ENCODE data around the gene RNASE4.

RNASE4 gene

GRCh38 chr14:20706657-20707355 is 22.4 kb downstream of the RNASE4 start:
- no peak overlapping the region for H3K9ac ChIP-seq
- H3K27ac ChIP-seq, result no peak overlapping the region
- H2AFZ ChIP-seq, result no peak overlapping the region
- no peak overlapping the region for H3K4me2 ChIP-seq (ENCODE audit: low read length)
- peak overlapping the region; percentile 1 for H3K4me3 ChIP-seq (ENCODE audit: low read depth, low read length)
- no peaks in the 10 kb centered on the region for H3K27me3 ChIP-seq (ENCODE audit: control insufficient read depth, insufficient read depth, low read length)
- TF ChIP-seq, protein P1, sequence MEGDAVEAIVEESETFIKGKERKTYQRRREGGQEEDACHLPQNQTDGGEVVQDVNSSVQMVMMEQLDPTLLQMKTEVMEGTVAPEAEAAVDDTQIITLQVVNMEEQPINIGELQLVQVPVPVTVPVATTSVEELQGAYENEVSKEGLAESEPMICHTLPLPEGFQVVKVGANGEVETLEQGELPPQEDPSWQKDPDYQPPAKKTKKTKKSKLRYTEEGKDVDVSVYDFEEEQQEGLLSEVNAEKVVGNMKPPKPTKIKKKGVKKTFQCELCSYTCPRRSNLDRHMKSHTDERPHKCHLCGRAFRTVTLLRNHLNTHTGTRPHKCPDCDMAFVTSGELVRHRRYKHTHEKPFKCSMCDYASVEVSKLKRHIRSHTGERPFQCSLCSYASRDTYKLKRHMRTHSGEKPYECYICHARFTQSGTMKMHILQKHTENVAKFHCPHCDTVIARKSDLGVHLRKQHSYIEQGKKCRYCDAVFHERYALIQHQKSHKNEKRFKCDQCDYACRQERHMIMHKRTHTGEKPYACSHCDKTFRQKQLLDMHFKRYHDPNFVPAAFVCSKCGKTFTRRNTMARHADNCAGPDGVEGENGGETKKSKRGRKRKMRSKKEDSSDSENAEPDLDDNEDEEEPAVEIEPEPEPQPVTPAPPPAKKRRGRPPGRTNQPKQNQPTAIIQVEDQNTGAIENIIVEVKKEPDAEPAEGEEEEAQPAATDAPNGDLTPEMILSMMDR (IDR thresholded peaks at IDR 0.05), result no peak
- no peaks in the 10 kb centered on the region for H3K36me3 ChIP-seq (ENCODE audit: control insufficient read depth, insufficient read depth, low read length)
- no peaks in the 10 kb centered on the region for H3K4me1 ChIP-seq
- no peaks in the 10 kb centered on the region for H3K9me3 ChIP-seq (ENCODE audit: control insufficient read depth, low read length)
- no peaks in the 10 kb centered on the region for H3K79me2 ChIP-seq

DNA sequence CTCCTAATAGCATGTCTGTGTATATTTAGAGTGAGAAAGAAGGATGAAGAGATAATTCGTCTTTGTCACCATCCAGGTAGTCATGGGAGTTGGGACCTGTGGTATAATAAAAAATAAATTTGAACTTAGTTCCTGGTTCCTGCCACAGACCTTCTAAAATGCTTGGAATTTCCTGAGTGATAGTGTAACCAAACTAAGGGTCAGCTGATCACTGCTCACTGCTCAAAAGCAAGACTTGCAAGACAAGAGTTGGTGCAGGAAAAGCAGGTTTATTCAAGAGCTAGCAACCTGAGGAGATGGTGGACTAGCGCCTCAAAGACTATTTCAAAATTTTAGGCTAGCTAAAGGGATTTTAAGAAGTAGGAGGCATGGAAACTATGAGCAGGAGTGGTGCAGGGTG is 23.3 kb downstream of the RNASE4 start:
- H3K79me2 ChIP-seq, result no peaks in the 10 kb centered on the region
- TF ChIP-seq, protein P1 (IDR thresholded peaks at IDR 0.05), result no peak
- H3K9ac ChIP-seq, result no peak overlapping the region
- H3K27ac ChIP-seq, result no peak overlapping the region
- peak overlapping the region; percentile 1 for H3K4me3 ChIP-seq (ENCODE audit: low read depth, low read length)
- no peaks in the 10 kb centered on the region for H3K4me1 ChIP-seq
- H3K36me3 ChIP-seq (ENCODE audit: control insufficient read depth, insufficient read depth, low read length), result no peaks in the 10 kb centered on the region
- H3K27me3 ChIP-seq (ENCODE audit: control insufficient read depth, insufficient read depth, low read length), result no peaks in the 10 kb centered on the region
- peak overlapping the region; percentile 37 for H3K4me2 ChIP-seq (ENCODE audit: low read length)
- no peaks in the 10 kb centered on the region for H3K9me3 ChIP-seq (ENCODE audit: control insufficient read depth, low read length)
- H2AFZ ChIP-seq, result no peak overlapping the region

DNA sequence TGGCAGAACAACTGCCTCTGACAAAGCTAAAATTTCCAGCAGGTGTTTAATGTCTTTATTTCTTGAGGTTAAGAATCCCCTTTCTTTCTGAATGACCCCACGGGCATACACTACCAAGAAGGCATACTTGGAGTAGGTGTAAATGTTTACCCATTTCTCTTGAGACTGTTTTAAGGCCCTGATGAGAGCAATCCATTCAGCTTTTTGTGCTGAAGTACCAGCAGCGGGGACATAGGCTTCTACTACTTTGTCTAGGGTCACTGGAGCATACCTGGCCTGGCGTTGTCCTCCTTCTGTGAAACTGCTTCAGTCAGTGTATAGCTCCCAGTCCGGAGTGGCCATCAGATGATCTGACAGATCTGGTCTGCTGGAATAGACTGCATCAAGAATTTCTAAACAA is 26.9 kb downstream of the RNASE4 start:
- no peak overlapping the region for H3K27ac ChIP-seq
- no peak overlapping the region for H3K4me2 ChIP-seq (ENCODE audit: low read length)
- TF ChIP-seq, protein P1 (IDR thresholded peaks at IDR 0.05), result no peak
- H3K79me2 ChIP-seq, result no peaks in the 10 kb centered on the region
- H3K4me3 ChIP-seq (ENCODE audit: low read depth, low read length), result no peak overlapping the region
- H3K27me3 ChIP-seq (ENCODE audit: control insufficient read depth, insufficient read depth, low read length), result no peaks in the 10 kb centered on the region
- no peaks in the 10 kb centered on the region for H3K36me3 ChIP-seq (ENCODE audit: control insufficient read depth, insufficient read depth, low read length)
- H3K9me3 ChIP-seq (ENCODE audit: control insufficient read depth, low read length), result no peaks in the 10 kb centered on the region
- no peak overlapping the region for H3K9ac ChIP-seq
- no peaks in the 10 kb centered on the region for H3K4me1 ChIP-seq
- no peak overlapping the region for H2AFZ ChIP-seq

DNA sequence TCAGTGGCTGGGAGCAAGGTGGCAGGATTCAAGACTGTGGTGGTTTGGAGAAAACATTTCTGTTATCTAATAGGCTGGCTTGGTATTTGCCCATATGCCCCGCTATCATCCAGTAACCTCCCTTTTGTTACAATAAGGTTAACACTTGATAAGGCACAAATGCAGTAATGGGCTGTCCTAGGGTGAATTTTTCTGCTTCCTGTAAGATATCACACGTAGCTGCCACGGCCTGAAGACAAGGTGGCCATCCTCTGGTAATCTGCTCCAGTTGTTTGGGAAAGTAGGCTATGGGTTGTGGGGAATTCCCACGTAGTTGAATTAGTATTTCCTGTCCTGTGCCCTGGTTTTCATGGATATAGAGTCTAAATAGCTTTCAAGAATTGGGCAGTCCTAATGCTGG is 27.3 kb downstream of the RNASE4 start:
- Histone ChIP-seq H3K27ac (no peak overlapping the region), H3K36me3 (ENCODE audit: control insufficient read depth, insufficient read depth, low read length) (no peaks in the 10 kb centered on the region), H3K79me2 (no peaks in the 10 kb centered on the region), H3K4me3 (ENCODE audit: low read depth, low read length) (no peak overlapping the region), H2AFZ (no peak overlapping the region), H3K9ac (no peak overlapping the region), H3K4me1 (no peaks in the 10 kb centered on the region), H3K27me3 (ENCODE audit: control insufficient read depth, insufficient read depth, low read length) (no peaks in the 10 kb centered on the region), H3K4me2 (ENCODE audit: low read length) (no peak overlapping the region), H3K9me3 (ENCODE audit: control insufficient read depth, low read length) (no peaks in the 10 kb centered on the region)
- TF ChIP-seq, protein P1 (IDR thresholded peaks at IDR 0.05), result no peak

GRCh38 chr14:20712904-20713303 is 28.5 kb downstream of the RNASE4 start:
- Histone ChIP-seq H2AFZ (no peak overlapping the region), H3K4me3 (ENCODE audit: low read depth, low read length) (no peak overlapping the region), H3K27me3 (ENCODE audit: control insufficient read depth, insufficient read depth, low read length) (no peaks in the 10 kb centered on the region), H3K4me1 (no peaks in the 10 kb centered on the region), H3K79me2 (no peaks in the 10 kb centered on the region), H3K4me2 (ENCODE audit: low read length) (no peak overlapping the region), H3K36me3 (ENCODE audit: control insufficient read depth, insufficient read depth, low read length) (no peaks in the 10 kb centered on the region), H3K9me3 (ENCODE audit: control insufficient read depth, low read length) (no peaks in the 10 kb centered on the region), H3K27ac (no peak overlapping the region), H3K9ac (no peak overlapping the region)
- TF ChIP-seq, protein P1 (IDR thresholded peaks at IDR 0.05), result no peak

Data from parathyroid adenoma (tissue), 2 donors.